Sigmoid colon (tissue), 7 donors: ENCODE data around the gene SUCLA2. TPM values are rescaled to one million over a fixed set of nuclear protein-coding genes. Genes with fewer than 3 reads are reported as not detected.

ENCODE experiments used
- DNase-seq: peaks from one replicate; pipeline ENCODE4 v3.0.0-alpha.2; 2019
- H3K27ac ChIP-seq, 4 donors: fragments of 200-600 bp; sonication (generic); one replicate each; pipeline ENCODE4 v1.5.1; 2016 to 2019; ENCODE audit warnings: mild to moderate bottlenecking in 1 of 4
- H3K27me3 ChIP-seq, 3 donors: fragments of 200-600 bp; sonication (generic); one replicate each; pipeline ENCODE4 v1.5.1; 2019; ENCODE audit warnings: mild to moderate bottlenecking in 1 of 3
- H3K36me3 ChIP-seq, 4 donors: fragments of 200-600 bp; sonication (generic); one replicate each; pipeline ENCODE4 v1.5.1; 2016 to 2019
- H3K4me1 ChIP-seq, 4 donors: fragments of 200-600 bp; sonication (generic); one replicate each; pipeline ENCODE4 v1.5.1; 2017 to 2019
- H3K4me3 ChIP-seq, 4 donors: fragments of 200-600 bp; sonication (generic); one replicate each; pipeline ENCODE4 v1.5.1; 2017 to 2019; ENCODE audit warnings: mild to moderate bottlenecking in 2 of 4, moderate library complexity in 1 of 4
- H3K9me3 ChIP-seq, 4 donors: fragments of 200-600 bp in 3 of 4; sonication (generic) in 3 of 4; one replicate each; pipeline versions ENCODE4 v1.5.1 to v1.6.1; 2013 to 2019
- EP300 ChIP-seq, 4 donors: sonication (generic); formaldehyde crosslinking; IDR thresholded peaks; one replicate each; pipeline ENCODE4 v1.6.1; 2017; ENCODE audit warnings: antibody characterized with exemption in 4 of 4
- POLR2A ChIP-seq, 2 donors: fragments of 450-650 bp; IDR thresholded peaks; one replicate each; pipeline ENCODE4 v1.6.1; 2016; ENCODE audit warnings: antibody characterized with exemption in 2 of 2, mild to moderate bottlenecking in 2 of 2, moderate library complexity in 2 of 2
- POLR2AphosphoS5 ChIP-seq, 4 donors: sonication (generic); formaldehyde crosslinking; IDR thresholded peaks; one replicate each; pipeline ENCODE4 v1.6.1; 2017; ENCODE audit warnings: antibody characterized with exemption in 4 of 4
- WGBS, 2 donors: extraction: QIAGEN DNeasy Blood & Tissue Kit; methylation state at CpG; one replicate each; pipeline ENCODE4 v1.1.7; 2013; 5-methylcytosine and 5-hydroxymethylcytosine counted together
- intact Hi-C: fragments of 100-400 bp; cut with DNase I; formaldehyde crosslinking; loops from one replicate; pipeline ENCODE4 v1.15.1; 2023
- polyA plus RNA-seq, 3 donors: library from polyadenylated mRNA; stranded (reverse); fragments of 200-250 nt; gene quantifications; one replicate each; pipeline ENCODE4 v1.2.3, GENCODE V29; 2013
- total RNA-seq, 4 donors: library from RNA; depleted of rRNA; stranded (reverse); fragments of >200 nt; gene quantifications; one replicate each; pipeline ENCODE4 v1.1.0, GENCODE V29; 2016
- TF ChIP-seq, protein P1 (sequence below), 4 experiments: fragments of 450-650 bp in 3 of 4; fragments of 200-600 bp in 1 of 4; IDR thresholded peaks; one replicate each; pipeline ENCODE4 v1.5.1; 2016 to 2019; ENCODE audit warnings: antibody characterized with exemption in 4 of 4, mild to moderate bottlenecking in 3 of 4, moderate library complexity in 2 of 4
- donor health status: healthy with polysubstance abuse.
- donor health status: Bipolar disorder and iron deficiency.
- donor health status: healthy.

SUCLA2 gene
- total and polyA plus RNA-seq, 7 donors: 34.9 to 102 (median 45.2) TPM

DNA sequence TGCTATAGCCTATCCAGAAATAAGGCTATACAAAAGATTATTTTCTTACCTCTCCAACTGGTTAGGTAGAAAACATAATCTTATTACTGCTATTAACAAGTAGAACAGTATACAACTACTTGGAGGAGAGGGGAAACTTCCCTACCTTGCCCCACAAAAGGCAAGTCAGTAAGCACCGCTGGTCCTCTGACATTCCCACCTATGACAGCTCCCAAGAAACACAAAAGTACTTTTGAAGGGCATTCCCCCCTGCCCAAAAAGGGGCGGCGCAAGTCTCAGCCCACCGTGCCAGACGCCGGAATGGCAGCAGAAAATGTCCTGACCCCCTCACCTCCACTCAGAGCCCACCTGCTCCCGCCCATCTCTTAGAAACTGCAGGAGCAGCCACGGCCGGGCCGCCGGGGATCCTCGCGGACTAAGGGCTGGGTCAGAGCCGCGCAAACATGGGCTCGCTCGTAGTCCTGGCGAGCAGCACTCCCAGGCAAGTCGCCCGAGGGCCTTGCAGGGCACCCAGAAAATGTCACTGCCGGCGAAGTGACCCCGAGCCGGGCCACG is 437 bp downstream of the SUCLA2 start:
- Histone ChIP-seq H3K27ac (peak overlapping the region; percentile 82 to 90 (median 84)), H3K9me3 (no peaks in the 10 kb centered on the region), H3K27me3 (no peaks in the 10 kb centered on the region), H3K4me3 (peak overlapping the region; percentile 73 to 99 (median 95)), H3K36me3 (peaks cover 0 to 8% (median 0%) of the 10 kb centered on the region in 4 donors), H3K4me1 (peaks cover 0 to 46% (median 21%) of the 10 kb centered on the region in 4 donors)
- 1% methylated on average over 25 of the region's 25 CpGs for WGBS, 2 donors
- peak; percentile 66 for DNase-seq
- intact Hi-C loops: loop anchor here (5.0 kb wide), 1 partner anchor 37 kb away; the partner anchor contains the start of gene NUDT15
- TF ChIP-seq POLR2AphosphoS5 (IDR thresholded peaks at IDR 0.05) (no peak), EP300 (IDR thresholded peaks at IDR 0.05) (no peak), POLR2A (IDR thresholded peaks at IDR 0.05) (no peak)
- TF ChIP-seq, protein P1, sequence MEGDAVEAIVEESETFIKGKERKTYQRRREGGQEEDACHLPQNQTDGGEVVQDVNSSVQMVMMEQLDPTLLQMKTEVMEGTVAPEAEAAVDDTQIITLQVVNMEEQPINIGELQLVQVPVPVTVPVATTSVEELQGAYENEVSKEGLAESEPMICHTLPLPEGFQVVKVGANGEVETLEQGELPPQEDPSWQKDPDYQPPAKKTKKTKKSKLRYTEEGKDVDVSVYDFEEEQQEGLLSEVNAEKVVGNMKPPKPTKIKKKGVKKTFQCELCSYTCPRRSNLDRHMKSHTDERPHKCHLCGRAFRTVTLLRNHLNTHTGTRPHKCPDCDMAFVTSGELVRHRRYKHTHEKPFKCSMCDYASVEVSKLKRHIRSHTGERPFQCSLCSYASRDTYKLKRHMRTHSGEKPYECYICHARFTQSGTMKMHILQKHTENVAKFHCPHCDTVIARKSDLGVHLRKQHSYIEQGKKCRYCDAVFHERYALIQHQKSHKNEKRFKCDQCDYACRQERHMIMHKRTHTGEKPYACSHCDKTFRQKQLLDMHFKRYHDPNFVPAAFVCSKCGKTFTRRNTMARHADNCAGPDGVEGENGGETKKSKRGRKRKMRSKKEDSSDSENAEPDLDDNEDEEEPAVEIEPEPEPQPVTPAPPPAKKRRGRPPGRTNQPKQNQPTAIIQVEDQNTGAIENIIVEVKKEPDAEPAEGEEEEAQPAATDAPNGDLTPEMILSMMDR (IDR thresholded peaks at IDR 0.05): no peak

DNA sequence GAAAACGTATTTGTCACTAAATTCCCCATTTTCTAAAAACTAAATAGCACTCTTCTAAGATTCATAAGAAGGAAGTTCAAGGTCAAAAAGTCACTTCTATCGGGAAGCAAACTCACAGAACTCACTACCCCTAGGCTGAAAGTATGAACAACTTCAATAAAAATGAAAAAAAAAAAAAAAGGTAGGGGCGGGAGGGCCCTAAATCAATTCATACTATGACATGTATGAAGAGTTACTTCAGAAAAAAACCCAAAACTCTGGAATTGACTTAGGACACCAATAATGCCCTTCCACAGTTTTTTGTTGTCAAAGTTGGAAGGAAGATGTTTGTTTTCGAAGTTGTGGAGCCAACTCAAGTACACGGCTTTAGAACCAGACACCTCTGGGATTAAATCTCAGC is 1.1 kb downstream of the SUCLA2 start:
- peak overlapping the region in 3 of 4 donors; percentile 84 to 90 (median 85) for H3K27ac ChIP-seq

DNA sequence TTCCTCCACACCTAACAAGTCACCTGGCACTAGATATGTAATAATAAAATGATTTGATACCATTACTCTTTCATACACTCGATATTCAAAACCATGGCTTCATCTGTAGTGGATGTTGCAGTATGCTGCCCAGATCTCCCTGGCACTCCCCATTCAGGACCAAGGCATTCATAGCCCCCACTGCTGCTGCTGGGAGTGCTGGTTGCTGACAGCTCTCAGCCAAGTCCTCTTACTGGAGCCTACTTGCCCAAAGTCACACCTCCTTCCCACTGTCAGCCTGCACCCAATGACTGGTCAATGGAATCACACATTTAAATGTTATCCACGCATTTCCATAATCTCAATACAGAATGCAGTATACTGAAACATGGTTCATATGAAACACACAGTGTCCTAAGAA is 3.7 kb downstream of the SUCLA2 start:
- no peak overlapping the region for H3K27ac ChIP-seq
- no peaks in the 10 kb centered on the region for H3K27me3 ChIP-seq
- DNase-seq: no peak
- no peaks in the 10 kb centered on the region for H3K9me3 ChIP-seq
- no peak for TF ChIP-seq POLR2A (IDR thresholded peaks at IDR 0.05)
- TF ChIP-seq, protein P1 (IDR thresholded peaks at IDR 0.05): no peak
- TF ChIP-seq EP300 (IDR thresholded peaks at IDR 0.05): no peak
- no peak for TF ChIP-seq POLR2AphosphoS5 (IDR thresholded peaks at IDR 0.05)
- intact Hi-C loops: no loop called here
- H3K4me1 ChIP-seq: peaks cover 0 to 46% (median 21%) of the 10 kb centered on the region in 4 donors
- WGBS, 2 donors: 95% methylated on average over 2 of the region's 2 CpGs
- H3K4me3 ChIP-seq: no peak overlapping the region
- H3K36me3 ChIP-seq: peaks cover 0 to 20% (median 0%) of the 10 kb centered on the region in 4 donors

More for the DNA sequence above, 1.1 kb downstream of the SUCLA2 start:
- H3K36me3 ChIP-seq: peaks cover 0 to 8% (median 0%) of the 10 kb centered on the region in 4 donors
- 17 to 50% methylated on average over 5 of the region's 5 CpGs for WGBS, 2 donors
- TF ChIP-seq EP300 (IDR thresholded peaks at IDR 0.05) (no peak), POLR2A (IDR thresholded peaks at IDR 0.05) (no peak), POLR2AphosphoS5 (IDR thresholded peaks at IDR 0.05) (no peak)
- TF ChIP-seq, protein P1 (IDR thresholded peaks at IDR 0.05): no peak
- H3K4me1 ChIP-seq: peaks cover 0 to 46% (median 21%) of the 10 kb centered on the region in 4 donors
- peak overlapping the region; percentile 73 to 99 (median 95) for H3K4me3 ChIP-seq
- no peak for DNase-seq
- H3K27me3 ChIP-seq: no peaks in the 10 kb centered on the region
- intact Hi-C loops: loop anchor here (5.0 kb wide), 1 partner anchor 37 kb away; the partner anchor contains the start of gene NUDT15
- H3K9me3 ChIP-seq: no peaks in the 10 kb centered on the region

DNA sequence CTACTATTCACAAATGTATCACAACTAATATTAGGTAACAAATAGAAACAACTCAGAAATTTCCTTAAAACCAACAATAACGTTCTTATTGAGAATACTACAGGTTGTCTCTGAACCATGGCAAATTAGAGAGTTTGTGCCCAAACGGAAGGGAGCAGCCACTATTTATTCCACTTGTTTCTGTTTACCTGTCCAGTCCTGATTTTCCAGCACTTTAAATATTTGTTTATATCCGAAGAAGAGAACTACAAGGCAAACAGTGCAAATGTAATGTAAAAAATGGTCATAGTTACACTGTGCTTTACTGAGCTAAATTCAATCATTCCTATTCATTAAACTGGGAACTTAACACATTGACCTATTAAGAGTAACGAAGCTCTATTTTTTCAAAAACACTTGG is 9.2 kb downstream of the SUCLA2 start:
- DNase-seq: no peak
- H3K4me1 ChIP-seq: peaks cover 0 to 5% (median 0%) of the 10 kb centered on the region in 4 donors
- 88 to 91% methylated on average over 4 of the region's 4 CpGs for WGBS, 2 donors
- no peak overlapping the region for H3K4me3 ChIP-seq
- H3K27ac ChIP-seq: no peak overlapping the region
- intact Hi-C loops: no loop called here
- H3K36me3 ChIP-seq: peaks cover 0 to 62% (median 0%) of the 10 kb centered on the region in 4 donors
- TF ChIP-seq, protein P1 (IDR thresholded peaks at IDR 0.05): no peak
- TF ChIP-seq EP300 (IDR thresholded peaks at IDR 0.05) (no peak), POLR2AphosphoS5 (IDR thresholded peaks at IDR 0.05) (no peak), POLR2A (IDR thresholded peaks at IDR 0.05) (no peak)
- no peaks in the 10 kb centered on the region for H3K9me3 ChIP-seq
- H3K27me3 ChIP-seq: no peaks in the 10 kb centered on the region
